GM12891 (cell line): Measurements from ENCODE around the gene KLHDC7A.

Experiments used
- POLR2A ChIP-seq: IDR thresholded peaks from 2 replicates; pipeline ENCODE4 v1.6.1; 2011; ENCODE audit warnings: low read depth, low read length, control low read depth
- POLR2AphosphoS5 ChIP-seq: IDR thresholded peaks from 2 replicates; pipeline ENCODE4 v1.6.1; 2011; ENCODE audit warnings: low read depth, low read length, control low read depth
- POU2F2 ChIP-seq: IDR thresholded peaks from 2 replicates; pipeline ENCODE4 v1.6.1; 2011; ENCODE audit warnings: low read depth, mild to moderate bottlenecking, control low read depth, low read length, moderate library complexity
- TAF1 ChIP-seq: IDR thresholded peaks from 2 replicates; pipeline ENCODE4 v1.6.1; 2011; ENCODE audit warnings: low read depth, low read length, control low read depth

DNA sequence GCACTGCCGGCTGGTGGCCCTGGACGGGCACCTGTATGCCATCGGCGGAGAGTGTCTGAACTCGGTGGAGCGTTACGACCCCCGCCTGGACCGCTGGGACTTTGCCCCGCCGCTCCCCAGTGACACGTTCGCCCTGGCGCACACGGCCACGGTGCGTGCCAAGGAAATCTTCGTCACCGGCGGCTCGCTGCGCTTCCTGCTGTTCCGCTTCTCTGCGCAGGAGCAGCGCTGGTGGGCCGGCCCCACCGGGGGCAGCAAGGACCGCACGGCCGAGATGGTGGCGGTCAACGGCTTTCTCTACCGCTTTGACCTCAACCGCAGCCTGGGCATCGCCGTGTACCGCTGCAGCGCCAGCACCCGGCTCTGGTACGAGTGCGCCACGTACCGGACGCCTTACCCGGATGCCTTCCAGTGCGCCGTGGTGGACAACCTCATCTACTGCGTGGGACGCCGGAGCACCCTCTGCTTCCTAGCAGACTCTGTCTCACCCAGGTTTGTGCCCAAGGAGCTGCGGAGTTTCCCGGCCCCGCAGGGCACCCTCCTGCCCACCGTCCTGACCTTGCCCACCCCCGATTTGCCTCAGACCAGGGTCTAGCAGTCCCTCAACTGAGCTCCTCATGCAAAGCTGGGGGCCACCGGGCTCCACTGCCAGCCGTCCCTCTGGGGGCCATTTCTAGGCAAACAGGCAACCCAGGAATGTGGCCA is 2.1 kb downstream of the KLHDC7A start:
- no peak for TF ChIP-seq POLR2A
- TF ChIP-seq TAF1 = no peak
- TF ChIP-seq POU2F2 = no peak
- TF ChIP-seq POLR2AphosphoS5 = no peak
